Transverse colon (tissue), 4 donors: ENCODE data around the gene SHE. TPM values are rescaled to one million over a fixed set of nuclear protein-coding genes. Genes with fewer than 3 reads are reported as not detected.
"Not testable (repeated sequence)": the region's sequence is repeated elsewhere in the genome, so short reads cannot be mapped to it uniquely, and the experiment has no call there.

Experiments
- DNase-seq: peaks from one replicate; pipeline ENCODE4 v3.0.0-alpha.2; 2019
- H3K27ac ChIP-seq, 4 donors: fragments of 200-600 bp; sonication (generic); 2 replicates each; pipeline ENCODE4 v1.5.1; 2016 to 2018; ENCODE audit warnings: inconsistent platforms in 4 of 4
- H3K27me3 ChIP-seq: fragments of 200-600 bp; sonication (generic); 2 replicates; pipeline ENCODE4 v1.5.1; 2017; ENCODE audit warnings: inconsistent platforms
- H3K36me3 ChIP-seq, 4 donors: fragments of 200-600 bp; sonication (generic); 2 replicates each; pipeline ENCODE4 v1.5.1; 2017 to 2019; ENCODE audit warnings: inconsistent platforms in 4 of 4
- H3K4me1 ChIP-seq, 4 donors: fragments of 200-600 bp; sonication (generic); 2 replicates each; pipeline ENCODE4 v1.5.1; 2017 to 2020; ENCODE audit warnings: inconsistent platforms in 4 of 4
- H3K4me3 ChIP-seq, 4 donors: fragments of 200-600 bp; sonication (generic); 1 replicate in 1 of 4; 2 replicates in 3 of 4; pipeline versions ENCODE4 v1.5.1 to v1.6.1; 2017 to 2019; ENCODE audit warnings: inconsistent platforms in 4 of 4
- H3K9me3 ChIP-seq, 2 donors: fragments of 200-600 bp; sonication (generic); 2 replicates each; pipeline ENCODE4 v1.5.1; 2017 to 2019; ENCODE audit warnings: inconsistent platforms in 2 of 2
- EP300 ChIP-seq: sonication (generic); formaldehyde crosslinking; IDR thresholded peaks from one replicate; pipeline ENCODE4 v1.6.1; 2017; ENCODE audit warnings: antibody characterized with exemption, low read depth
- POLR2A ChIP-seq: fragments of 450-650 bp; IDR thresholded peaks from one replicate; pipeline ENCODE4 v1.6.1; 2016; ENCODE audit warnings: antibody characterized with exemption, mild to moderate bottlenecking, moderate library complexity
- POLR2AphosphoS5 ChIP-seq, 3 donors: sonication (generic); formaldehyde crosslinking; IDR thresholded peaks; one replicate each; pipeline ENCODE4 v1.6.1; 2016; ENCODE audit warnings: antibody characterized with exemption in 3 of 3
- WGBS, 2 donors: methylation state at CpG; one replicate each; pipeline ENCODE4 v1.1.5; 2018; ENCODE audit warnings: low coverage in 1 of 2; 5-methylcytosine and 5-hydroxymethylcytosine counted together
- in situ Hi-C, 4 donors: fragments of 200-750 bp; cut with MboI; loops; one replicate each; pipeline versions ENCODE4 v1.15.0 to v1.15.1; 2017; ENCODE audit warnings: low sequenced_read_pairs in 3 of 4, low pct_ligation_motif_present in 1 of 4, low pct_unique_long_range_greater_than_20kb in 1 of 4
- intact Hi-C: fragments of 100-400 bp; cut with DNase I; formaldehyde crosslinking; loops from one replicate; pipeline ENCODE4 v1.15.1; 2023; ENCODE audit warnings: low total_unique reads
- total RNA-seq, 4 donors: library from RNA; depleted of rRNA; stranded (reverse); fragments of >200 nt; gene quantifications; one replicate each; pipeline ENCODE4 v1.1.0, GENCODE V29; 2016
- TF ChIP-seq, protein P1 (sequence below), 5 experiments: fragments of 200-600 bp in 3 of 5; fragments of 450-650 bp in 2 of 5; sonication (generic) in 3 of 5; IDR thresholded peaks; 1 replicate in 2 of 5; 2 replicates in 3 of 5; pipeline ENCODE4 v1.5.1; 2016 to 2017; ENCODE audit warnings: antibody characterized with exemption in 5 of 5, inconsistent platforms in 3 of 5, mild to moderate bottlenecking in 2 of 5, moderate library complexity in 1 of 5

The SHE gene
- total RNA-seq, 4 donors from 2014 or later: 5.2 to 15.0 (median 6.7) TPM

DNA sequence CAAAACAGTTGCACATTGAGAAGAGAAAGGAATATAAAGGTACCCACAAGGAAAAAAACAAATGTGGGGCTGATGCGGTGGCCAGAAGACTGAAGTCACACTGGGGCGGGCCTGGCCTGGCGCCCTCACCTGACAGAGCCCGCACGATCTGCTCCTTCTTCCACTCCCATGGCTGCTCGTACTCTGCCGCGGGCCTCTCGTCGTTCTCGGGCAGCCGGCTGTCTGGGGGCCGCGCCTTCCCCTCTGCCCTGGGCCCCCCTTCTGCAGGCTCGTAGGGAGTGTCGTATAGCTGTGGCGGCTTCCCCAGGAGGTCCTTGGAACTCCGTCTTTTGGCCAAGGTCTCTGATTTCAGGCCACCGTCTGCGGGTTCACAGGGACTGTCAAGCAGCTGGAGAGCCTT, 13.3 kb downstream of the SHE start:
- 82% methylated on average over 20 of the region's 20 CpGs; no CpG with 5 or more reads in 1 of the 2 donors for WGBS, 2 donors
- Histone ChIP-seq H3K4me1 (peaks cover 0 to 6% (median 0%) of the 10 kb centered on the region in 4 donors), H3K36me3 (no peaks in the 10 kb centered on the region), H3K27ac (no peak overlapping the region), H3K4me3 (no peak overlapping the region), H3K27me3 (peaks cover 3% of the 10 kb centered on the region), H3K9me3 (no peaks in the 10 kb centered on the region)
- TF ChIP-seq, protein P1, sequence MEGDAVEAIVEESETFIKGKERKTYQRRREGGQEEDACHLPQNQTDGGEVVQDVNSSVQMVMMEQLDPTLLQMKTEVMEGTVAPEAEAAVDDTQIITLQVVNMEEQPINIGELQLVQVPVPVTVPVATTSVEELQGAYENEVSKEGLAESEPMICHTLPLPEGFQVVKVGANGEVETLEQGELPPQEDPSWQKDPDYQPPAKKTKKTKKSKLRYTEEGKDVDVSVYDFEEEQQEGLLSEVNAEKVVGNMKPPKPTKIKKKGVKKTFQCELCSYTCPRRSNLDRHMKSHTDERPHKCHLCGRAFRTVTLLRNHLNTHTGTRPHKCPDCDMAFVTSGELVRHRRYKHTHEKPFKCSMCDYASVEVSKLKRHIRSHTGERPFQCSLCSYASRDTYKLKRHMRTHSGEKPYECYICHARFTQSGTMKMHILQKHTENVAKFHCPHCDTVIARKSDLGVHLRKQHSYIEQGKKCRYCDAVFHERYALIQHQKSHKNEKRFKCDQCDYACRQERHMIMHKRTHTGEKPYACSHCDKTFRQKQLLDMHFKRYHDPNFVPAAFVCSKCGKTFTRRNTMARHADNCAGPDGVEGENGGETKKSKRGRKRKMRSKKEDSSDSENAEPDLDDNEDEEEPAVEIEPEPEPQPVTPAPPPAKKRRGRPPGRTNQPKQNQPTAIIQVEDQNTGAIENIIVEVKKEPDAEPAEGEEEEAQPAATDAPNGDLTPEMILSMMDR (IDR thresholded peaks at IDR 0.05): no peak
- TF ChIP-seq POLR2AphosphoS5 (IDR thresholded peaks at IDR 0.05) (no peak), EP300 (no peak), POLR2A (no peak)
- intact Hi-C loops (loop anchor here (10.0 kb wide), 1 partner anchor 596 kb away; no protein-coding TSS in a partner anchor), in situ Hi-C loops (loop anchor here in 2 of 4 donors (10.0 kb wide), 2 partner anchors 56 to 396 kb away; no protein-coding TSS in a partner anchor)
- no peak for DNase-seq

GRCh38 chr1:154486756-154487155, 15.5 kb downstream of the SHE start:
- not testable (repeated sequence) for DNase-seq, H3K27ac ChIP-seq, H3K9me3 ChIP-seq, H3K27me3 ChIP-seq, H3K4me1 ChIP-seq, H3K36me3 ChIP-seq, H3K4me3 ChIP-seq
- intact Hi-C loops: loop anchor here (10.0 kb wide), 1 partner anchor 598 kb away; no protein-coding TSS in a partner anchor
- WGBS, 2 donors: 60 to 61% methylated on average over 1 to 5 of the region's 5 CpGs
- in situ Hi-C loops: loop anchor here in 2 of 4 donors (10.0 kb wide), 2 partner anchors 58 to 398 kb away; no protein-coding TSS in a partner anchor

- no peak for DNase-seq
- no peaks in the 10 kb centered on the region for H3K4me1 ChIP-seq
- H3K27ac ChIP-seq: no peak overlapping the region
- H3K36me3 ChIP-seq: no peaks in the 10 kb centered on the region
- in situ Hi-C loops: loop anchor here in 2 of 4 donors (10.0 kb wide), 2 partner anchors 59 to 399 kb away; no protein-coding TSS in a partner anchor
- no peaks in the 10 kb centered on the region for H3K9me3 ChIP-seq
- no peak overlapping the region for H3K4me3 ChIP-seq
- H3K27me3 ChIP-seq: no peaks in the 10 kb centered on the region
- TF ChIP-seq POLR2A (no peak), POLR2AphosphoS5 (IDR thresholded peaks at IDR 0.05) (no peak), EP300 (no peak)
- TF ChIP-seq, protein P1 (IDR thresholded peaks at IDR 0.05): no peak
- 84% methylated on average over 7 of the region's 7 CpGs; no CpG with 5 or more reads in 1 of the 2 donors for WGBS, 2 donors
- intact Hi-C loops: loop anchor here (10.0 kb wide), 1 partner anchor 599 kb away; no protein-coding TSS in a partner anchor
Measured at GRCh38 chr1:154485910-154486496, 16.2 kb downstream of the SHE start.

- Histone ChIP-seq H3K4me3 (no peak overlapping the region), H3K36me3 (no peaks in the 10 kb centered on the region), H3K4me1 (peaks cover 0 to under 1% (median 0%) of the 10 kb centered on the region in 4 donors), H3K9me3 (no peaks in the 10 kb centered on the region), H3K27me3 (no peaks in the 10 kb centered on the region), H3K27ac (peak overlapping the region in 1 of 4 donors; percentile 30)
- 52 to 75% methylated on average over 5 of the region's 5 CpGs for WGBS, 2 donors
- no peak for DNase-seq
- intact Hi-C loops (loop anchor here (10.0 kb wide), 1 partner anchor 600 kb away; no protein-coding TSS in a partner anchor), in situ Hi-C loops (loop anchor here in 2 of 4 donors (10.0 kb wide), 2 partner anchors 60 to 400 kb away; no protein-coding TSS in a partner anchor)
- TF ChIP-seq EP300 (no peak), POLR2A (no peak), POLR2AphosphoS5 (IDR thresholded peaks at IDR 0.05) (no peak)
- TF ChIP-seq, protein P1 (IDR thresholded peaks at IDR 0.05): no peak
Measured at GRCh38 chr1:154485106-154485505, 17.1 kb downstream of the SHE start.
